Tibial artery (tissue), 4 donors: ENCODE results near the gene TGM6.

Experiments used
- DNase-seq, 2 donors: peaks; one replicate each; pipeline ENCODE4 v3.0.0-alpha.2; 2019
- H3K27ac ChIP-seq, 2 donors: fragments of 200-600 bp; sonication (generic) in 1 of 2; 1 replicate in 1 of 2; 2 replicates in 1 of 2; pipeline ENCODE4 v1.5.1; 2018 to 2019; ENCODE audit warnings: mild to moderate bottlenecking in 1 of 2
- H3K27me3 ChIP-seq, 2 donors: fragments of 200-600 bp; sonication (generic) in 1 of 2; one replicate each; pipeline versions ENCODE4 v1.5.1 to v1.6.0; 2016 to 2019
- H3K36me3 ChIP-seq, 3 donors: fragments of 200-600 bp; sonication (generic) in 2 of 3; one replicate each; pipeline ENCODE4 v1.5.1; 2016 to 2019; ENCODE audit warnings: mild to moderate bottlenecking in 2 of 3
- H3K4me1 ChIP-seq, 4 donors: fragments of 200-600 bp; sonication (generic) in 2 of 4; 1 replicate in 3 of 4; 2 replicates in 1 of 4; pipeline ENCODE4 v1.5.1; 2016 to 2019
- H3K4me3 ChIP-seq, 2 donors: fragments of 200-600 bp; sonication (generic) in 1 of 2; 1 replicate in 1 of 2; 2 replicates in 1 of 2; pipeline ENCODE4 v1.5.1; 2018 to 2019; ENCODE audit warnings: mild to moderate bottlenecking in 2 of 2
- H3K9me3 ChIP-seq, 3 donors: fragments of 200-600 bp; sonication (generic) in 1 of 3; one replicate each; pipeline ENCODE4 v1.5.1; 2016 to 2019
- CTCF ChIP-seq, 2 experiments: fragments of 200-600 bp in 1 of 2; fragments of 450-650 bp in 1 of 2; IDR thresholded peaks; one replicate each; pipeline ENCODE4 v1.5.1; 2017 to 2019; ENCODE audit warnings: antibody characterized with exemption in 2 of 2, mild to moderate bottlenecking in 1 of 2, moderate library complexity in 1 of 2
- intact Hi-C: fragments of 100-400 bp; cut with DNase I; formaldehyde crosslinking; loops from one replicate; pipeline ENCODE4 v1.15.0; 2023; ENCODE audit warnings: low total_unique reads

TGM6 gene

GRCh38 chr20:2462484-2462883 lies 81.8 kb downstream of the TGM6 start:
- peaks cover 76 to 86% (median 77%) of the 10 kb centered on the region in 3 donors for H3K36me3 ChIP-seq
- no peaks in the 10 kb centered on the region for H3K27me3 ChIP-seq
- no peaks in the 10 kb centered on the region for H3K9me3 ChIP-seq
- no peak overlapping the region for H3K4me3 ChIP-seq
- no peak for DNase-seq
- no peak overlapping the region for H3K27ac ChIP-seq
- H3K4me1 ChIP-seq: peaks cover 0 to 5% (median 0%) of the 10 kb centered on the region in 4 donors
- no peak for TF ChIP-seq CTCF (IDR thresholded peaks at IDR 0.05)
- intact Hi-C loops: no loop called here

GRCh38 chr20:2463616-2464365 lies 83.1 kb downstream of the TGM6 start:
- intact Hi-C loops: no loop called here
- no peak for TF ChIP-seq CTCF (IDR thresholded peaks at IDR 0.05)
- H3K36me3 ChIP-seq: peaks cover 78 to 93% (median 81%) of the 10 kb centered on the region in 3 donors

GRCh38 chr20:2465100-2465499 lies 84.4 kb downstream of the TGM6 start:
- peaks cover 0 to 26% (median 17%) of the 10 kb centered on the region in 4 donors for H3K4me1 ChIP-seq
- H3K27me3 ChIP-seq: no peaks in the 10 kb centered on the region
- intact Hi-C loops: no loop called here
- no peak overlapping the region for H3K4me3 ChIP-seq
- H3K36me3 ChIP-seq: peaks cover 76 to 81% (median 79%) of the 10 kb centered on the region in 3 donors
- H3K27ac ChIP-seq: no peak overlapping the region
- no peak for TF ChIP-seq CTCF (IDR thresholded peaks at IDR 0.05)
- no peaks in the 10 kb centered on the region for H3K9me3 ChIP-seq
- no peak for DNase-seq

More at GRCh38 chr20:2463616-2464365, 83.1 kb downstream of the TGM6 start:
- DNase-seq: no peak
- Histone ChIP-seq H3K4me1 (peaks cover 0 to 17% (median 7%) of the 10 kb centered on the region in 4 donors), H3K27ac (no peak overlapping the region), H3K4me3 (no peak overlapping the region), H3K9me3 (no peaks in the 10 kb centered on the region), H3K27me3 (no peaks in the 10 kb centered on the region)

- H3K27me3 ChIP-seq: no peaks in the 10 kb centered on the region
- H3K4me1 ChIP-seq: peaks cover 0 to 27% (median 22%) of the 10 kb centered on the region in 4 donors
- no peak overlapping the region for H3K27ac ChIP-seq
- no peaks in the 10 kb centered on the region for H3K9me3 ChIP-seq
- TF ChIP-seq CTCF (IDR thresholded peaks at IDR 0.05): no peak
- no peak for DNase-seq
- H3K36me3 ChIP-seq: peaks cover 52 to 58% (median 56%) of the 10 kb centered on the region in 3 donors
- H3K4me3 ChIP-seq: no peak overlapping the region
- intact Hi-C loops: no loop called here
Observed at GRCh38 chr20:2467412-2467811, 86.7 kb downstream of the TGM6 start.

- no peaks in the 10 kb centered on the region for H3K27me3 ChIP-seq
- TF ChIP-seq CTCF (IDR thresholded peaks at IDR 0.05): no peak
- H3K27ac ChIP-seq: peak overlapping the region in 1 of 2 donors; percentile 91
- peaks cover 39 to 44% (median 42%) of the 10 kb centered on the region in 3 donors for H3K36me3 ChIP-seq
- H3K9me3 ChIP-seq: no peaks in the 10 kb centered on the region
- H3K4me3 ChIP-seq: peak overlapping the region; percentile 65 to 77
- intact Hi-C loops: no loop called here
- peaks cover 0 to 27% (median 22%) of the 10 kb centered on the region in 4 donors for H3K4me1 ChIP-seq
- no peak for DNase-seq
Observed at GRCh38 chr20:2468581-2469407, 88.1 kb downstream of the TGM6 start.
